GM12878 (cell line): ENCODE data around the gene ING5. TPM values are rescaled to one million over a fixed set of nuclear protein-coding genes. Genes with fewer than 3 reads are reported as not detected.

Experiments
- ATAC-seq: fragments of 200-7000 bp; cut with Tn5 transposase; 3 replicates; pipeline ENCODE4 v1.9.1; 2020; ENCODE audit warnings: mild to moderate bottlenecking, moderate library complexity
- BruUV-seq: library from RNA; stranded (reverse); fragments of 400-500 nt; replicated peaks from 2 replicates; lab custom pipeline; 2021; lab: Mats Ljungman, UMichigan
- CTCF ChIA-PET: fragments of 300-600 bp; sonication (Branson Sonifier 250); formaldehyde crosslinking; extraction: SDS; loops from one replicate; lab custom pipeline; 2021; ENCODE audit warnings: inconsistent platforms; lab: Yijun Ruan, JAX
- POLR2A ChIA-PET: fragments of 350-600 bp; formaldehyde crosslinking; extraction: SDS; loops from one replicate; lab custom pipeline; 2021; ENCODE audit warnings: inconsistent platforms; lab: Charles Lee
- RAD21 ChIA-PET: fragments of 300-600 bp; sonication (Branson Sonifier 250); formaldehyde crosslinking; loops from one replicate; lab custom pipeline; 2023; ENCODE audit warnings: antibody characterized with exemption; ENCODE audit not compliant: unreplicated experiment; lab: Charles Lee
- SMC1A ChIA-PET: fragments of 300-600 bp; sonication (Branson Sonifier 250); formaldehyde crosslinking; loops from one replicate; lab custom pipeline; 2023; ENCODE audit not compliant: unreplicated experiment, uncharacterized antibody; lab: Charles Lee
- DNase-seq: peaks from one replicate; pipeline ENCODE4 v3.0.0-alpha.2; 2011; ENCODE audit warnings: low read depth, low spot score
- FAIRE-seq: peaks from 3 replicates; lab custom pipeline; 2011; peaks lifted over from hg19 to GRCh38; lab: Jason Lieb, UNC
- H2AFZ ChIP-seq: 2 replicates; pipeline ENCODE4 v1.6.0; 2011; ENCODE audit warnings: low read depth, low read length, control low read depth; ENCODE audit not compliant: control insufficient read depth
- H3K27ac ChIP-seq: 2 replicates; pipeline ENCODE4 v1.5.1; 2011; ENCODE audit warnings: control low read depth; ENCODE audit not compliant: control insufficient read depth, insufficient read depth
- H3K27me3 ChIP-seq, 2 experiments: replicated peaks in 1 of 2; 2 replicates each; pipeline versions ENCODE4 v1.6.0 to v1.6.1; 2011; ENCODE audit warnings: low read length in 1 of 2; ENCODE audit not compliant: control insufficient read depth in 2 of 2, insufficient read depth in 2 of 2
- H3K36me3 ChIP-seq, 2 experiments: 2 replicates each; pipeline ENCODE4 v1.5.1; 2011; ENCODE audit warnings: low read length in 1 of 2; ENCODE audit not compliant: control insufficient read depth in 2 of 2, insufficient read depth in 2 of 2
- H3K4me1 ChIP-seq: 2 replicates; pipeline ENCODE4 v1.6.1; 2011; ENCODE audit warnings: mild to moderate bottlenecking, low read length, moderate library complexity, mixed read lengths; ENCODE audit not compliant: control insufficient read depth, insufficient read depth
- H3K4me2 ChIP-seq: 2 replicates; pipeline ENCODE4 v1.6.0; 2011; ENCODE audit warnings: control low read depth; ENCODE audit not compliant: control insufficient read depth, insufficient read depth
- H3K4me3 ChIP-seq: fragments of 200-600 bp; sonication (generic); 2 replicates; pipeline ENCODE4 v1.5.1; 2016
- H3K79me2 ChIP-seq: 2 replicates; pipeline ENCODE4 v1.6.0; 2011; ENCODE audit warnings: low read length; ENCODE audit not compliant: control insufficient read depth, insufficient read depth
- H3K9ac ChIP-seq: 2 replicates; pipeline ENCODE4 v1.8.0; 2011; ENCODE audit warnings: low read length, control low read depth, mixed read lengths; ENCODE audit not compliant: control insufficient read depth, insufficient read depth
- H3K9me3 ChIP-seq: replicated peaks from 3 replicates; pipeline ENCODE4 v1.5.1; 2011; ENCODE audit warnings: mild to moderate bottlenecking, low read length; ENCODE audit not compliant: control insufficient read depth, insufficient read depth
- H4K20me1 ChIP-seq: 2 replicates; pipeline ENCODE4 v1.6.0; 2011; ENCODE audit not compliant: control insufficient read depth, insufficient read depth
- NR2C1 ChIP-seq: fragments of 450-650 bp; IDR thresholded peaks from 2 replicates; pipeline ENCODE4 v1.6.1; 2017; ENCODE audit warnings: antibody characterized with exemption, mild to moderate bottlenecking, moderate library complexity
- NR2C2 ChIP-seq: IDR thresholded peaks from 2 replicates; pipeline ENCODE4 v1.6.1; 2011; ENCODE audit warnings: borderline replicate concordance, low read depth; ENCODE audit not compliant: control insufficient read depth, insufficient read length
- PML ChIP-seq: IDR thresholded peaks from 2 replicates; pipeline ENCODE4 v1.6.1; 2012; ENCODE audit warnings: low read length, inconsistent platforms
- RAD51 ChIP-seq: fragments of 450-650 bp; IDR thresholded peaks from 2 replicates; pipeline ENCODE4 v1.6.1; 2016; ENCODE audit warnings: moderate library complexity, mild to moderate bottlenecking, inconsistent platforms
- WGBS: methylation state at CpG from one replicate; pipeline ENCODE4 v1.1.6; 2016; ENCODE audit warnings: low lambda C conversion rate; ENCODE audit not compliant: insufficient replicate concordance, insufficient coverage; ENCODE audit errors: missing lambda C conversion rate; 5-methylcytosine and 5-hydroxymethylcytosine counted together
- in situ Hi-C: fragments of 300-500 bp; cut with MboI; formaldehyde crosslinking; loops from 9 replicates; pipeline ENCODE4 v1.14.3; 2018; ENCODE audit warnings: mixed read lengths
- intact Hi-C: fragments of 100-400 bp; cut with micrococcal nuclease; formaldehyde crosslinking; loops from one replicate; pipeline ENCODE4 v1.14.2; 2022; ENCODE audit not compliant: unreplicated experiment
- polyA plus RNA-seq, 11 experiments: library from polyadenylated mRNA; depleted of rRNA in 4 of 11; unstranded in 6 of 11; stranded (reverse) in 5 of 11; fragments of >200 nt; fragmentation: Nextera tagmentation in 4 of 11; fragmentation: Illumina TruSeq in 1 of 11; extraction: Ambion mirVana in 4 of 11; extraction: Trizol in 1 of 11; gene quantifications; 1 replicate in 1 of 11; 2 replicates in 10 of 11; pipeline versions ENCODE4 v1.2.1 to v1.2.3, GENCODE V29; 2011 to 2016; ENCODE audit warnings: inconsistent platforms in 2 of 11, missing spikeins in 2 of 11, low read depth in 1 of 11
- total RNA-seq, 4 experiments: library from RNA; depleted of rRNA in 3 of 4; stranded (reverse); fragments of >200 nt in 3 of 4; fragmentation: Illumina TruSeq in 1 of 4; extraction: Trizol in 1 of 4; gene quantifications; 2 replicates each; pipeline versions ENCODE4 v1.2.1 to v1.2.3, GENCODE V29; 2013 to 2021
- TF ChIP-seq, protein P1 (sequence below): fragments of 450-650 bp; IDR thresholded peaks from 2 replicates; pipeline ENCODE4 v1.6.1; 2017; ENCODE audit warnings: borderline replicate concordance
- TF ChIP-seq, protein P2 (sequence below): fragments of 450-650 bp; IDR thresholded peaks from 2 replicates; pipeline ENCODE4 v1.6.1; 2017; ENCODE audit warnings: mild to moderate bottlenecking, moderate library complexity
- TF ChIP-seq, protein P3 (sequence below): IDR thresholded peaks from 2 replicates; pipeline ENCODE4 v1.6.1; 2012; ENCODE audit warnings: mild to moderate bottlenecking, low read depth, low read length
- TF ChIP-seq, protein P4 (sequence below): fragments of 450-650 bp; formaldehyde crosslinking; IDR thresholded peaks from 2 replicates; pipeline ENCODE4 v1.5.0; 2022; ENCODE audit warnings: mild to moderate bottlenecking, missing genetic modification characterization

ING5 gene
- total and polyA plus RNA-seq, 10 of the 15 experiments (the other 5 are each of a cell fraction or from before 2014, with no cell fraction given): 10.0 to 46.1 (median 27.2) TPM

DNA sequence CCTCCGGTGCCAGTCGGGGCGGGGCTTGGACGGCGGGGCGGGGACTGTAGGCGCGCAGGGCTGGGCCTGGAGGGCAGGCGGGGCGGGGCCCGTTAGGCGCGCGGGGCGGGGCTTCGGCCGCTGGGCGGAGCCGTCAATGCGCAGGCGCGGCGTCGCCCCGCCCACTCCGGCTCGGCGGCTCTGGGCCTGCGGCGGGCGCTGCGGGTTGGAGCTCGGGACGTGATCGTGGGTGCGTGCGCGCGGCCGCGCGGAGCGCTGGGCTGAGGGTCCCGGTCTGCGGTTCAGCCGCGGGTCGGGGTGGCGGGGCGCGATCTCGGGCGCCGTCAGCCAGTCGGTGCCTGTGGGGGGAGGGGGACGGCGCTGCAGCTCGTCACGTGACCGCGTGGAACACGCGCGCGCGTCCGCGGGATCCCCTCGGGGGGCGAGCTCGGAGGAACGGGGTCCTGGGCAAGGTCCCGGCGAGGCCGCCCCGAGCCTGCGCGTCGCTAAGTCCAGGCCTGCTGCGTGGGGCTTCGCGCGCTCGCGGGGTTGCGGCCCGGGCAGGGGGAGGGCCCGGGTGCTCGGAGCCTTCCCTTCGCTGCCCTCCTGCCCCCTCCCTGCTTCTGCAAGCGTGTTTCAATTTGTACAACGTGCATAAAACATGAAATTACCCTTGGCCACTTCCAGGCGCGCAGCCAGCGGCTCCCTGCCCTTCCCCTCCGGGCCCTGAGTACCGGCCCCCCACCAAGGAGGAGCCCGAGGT is 32.8 kb downstream of the ING5 start, which contains the start of gene D2HGDH:
Gene D2HGDH (plus strand): TSS at position 164 of the 742 bp plus-strand sequence. CDS start 595 bp downstream, outside the sequence.
- H4K20me1 ChIP-seq: no peaks in the 10 kb centered on the region; the same call in 1 of the 2 replicates
- 0 out of 2 replicates have a peak, but pooled peaks cover 3% of the 10 kb centered on the region for H3K4me1 ChIP-seq
- FAIRE-seq (peak; percentile 56), ATAC-seq (peak; percentile 90), DNase-seq (no peak)
- H3K27ac ChIP-seq: peak within 1 kb of the TSS; percentile 86
- in situ Hi-C loops: no loop called here
- peak within 1 kb of the TSS; percentile 90 for H3K4me2 ChIP-seq
- ChIA-PET CTCF (interaction anchor here (0.9 to 2.7 kb wide), 8 partner anchors 30 to 144 kb away, joined by 3 to 10 read pairs (median 5); partner anchors contain the start of genes DTYMK and ING5), SMC1A (interaction anchor here (1.0 to 2.7 kb wide), 4 partner anchors 32 to 144 kb away, joined by 4 to 11 read pairs (median 8); partner anchors contain the start of genes ING5 and RTP5), RAD21 (interaction anchor here (0.8 to 2.9 kb wide), 7 partner anchors 29 to 147 kb away, joined by 3 to 14 read pairs (median 3); partner anchors contain the start of gene ING5), POLR2A (interaction anchor here (0.6 to 3.2 kb wide), 5 partner anchors 33 to 144 kb away, joined by 3 to 19 read pairs (median 3); partner anchors contain the start of genes ING5 and PDCD1)
- TSS peak; percentile 75 for BruUV-seq
- H3K9ac ChIP-seq: peak within 1 kb of the TSS; percentile 86
- under 1% methylated on average over 31 of the region's 98 CpGs for WGBS
- no peaks in the 10 kb centered on the region for H3K36me3 ChIP-seq
- H2AFZ ChIP-seq: peak within 1 kb of the TSS; percentile 87
- intact Hi-C loops: loop anchor here (1.0 to 10.0 kb wide), 3 partner anchors 47 to 147 kb away; partner anchors contain the start of gene DTYMK
- no peaks in the 10 kb centered on the region for H3K9me3 ChIP-seq
- peaks cover 8% of the 10 kb centered on the region for H3K79me2 ChIP-seq
- no peaks in the 10 kb centered on the region for H3K27me3 ChIP-seq
- H3K4me3 ChIP-seq: peak within 1 kb of the TSS; percentile 84
- peak; percentile 86 for TF ChIP-seq RAD51
- no peak for TF ChIP-seq NR2C2
- TF ChIP-seq, protein P1, sequence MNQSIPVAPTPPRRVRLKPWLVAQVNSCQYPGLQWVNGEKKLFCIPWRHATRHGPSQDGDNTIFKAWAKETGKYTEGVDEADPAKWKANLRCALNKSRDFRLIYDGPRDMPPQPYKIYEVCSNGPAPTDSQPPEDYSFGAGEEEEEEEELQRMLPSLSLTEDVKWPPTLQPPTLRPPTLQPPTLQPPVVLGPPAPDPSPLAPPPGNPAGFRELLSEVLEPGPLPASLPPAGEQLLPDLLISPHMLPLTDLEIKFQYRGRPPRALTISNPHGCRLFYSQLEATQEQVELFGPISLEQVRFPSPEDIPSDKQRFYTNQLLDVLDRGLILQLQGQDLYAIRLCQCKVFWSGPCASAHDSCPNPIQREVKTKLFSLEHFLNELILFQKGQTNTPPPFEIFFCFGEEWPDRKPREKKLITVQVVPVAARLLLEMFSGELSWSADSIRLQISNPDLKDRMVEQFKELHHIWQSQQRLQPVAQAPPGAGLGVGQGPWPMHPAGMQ: no peak
- TF ChIP-seq, protein P2, sequence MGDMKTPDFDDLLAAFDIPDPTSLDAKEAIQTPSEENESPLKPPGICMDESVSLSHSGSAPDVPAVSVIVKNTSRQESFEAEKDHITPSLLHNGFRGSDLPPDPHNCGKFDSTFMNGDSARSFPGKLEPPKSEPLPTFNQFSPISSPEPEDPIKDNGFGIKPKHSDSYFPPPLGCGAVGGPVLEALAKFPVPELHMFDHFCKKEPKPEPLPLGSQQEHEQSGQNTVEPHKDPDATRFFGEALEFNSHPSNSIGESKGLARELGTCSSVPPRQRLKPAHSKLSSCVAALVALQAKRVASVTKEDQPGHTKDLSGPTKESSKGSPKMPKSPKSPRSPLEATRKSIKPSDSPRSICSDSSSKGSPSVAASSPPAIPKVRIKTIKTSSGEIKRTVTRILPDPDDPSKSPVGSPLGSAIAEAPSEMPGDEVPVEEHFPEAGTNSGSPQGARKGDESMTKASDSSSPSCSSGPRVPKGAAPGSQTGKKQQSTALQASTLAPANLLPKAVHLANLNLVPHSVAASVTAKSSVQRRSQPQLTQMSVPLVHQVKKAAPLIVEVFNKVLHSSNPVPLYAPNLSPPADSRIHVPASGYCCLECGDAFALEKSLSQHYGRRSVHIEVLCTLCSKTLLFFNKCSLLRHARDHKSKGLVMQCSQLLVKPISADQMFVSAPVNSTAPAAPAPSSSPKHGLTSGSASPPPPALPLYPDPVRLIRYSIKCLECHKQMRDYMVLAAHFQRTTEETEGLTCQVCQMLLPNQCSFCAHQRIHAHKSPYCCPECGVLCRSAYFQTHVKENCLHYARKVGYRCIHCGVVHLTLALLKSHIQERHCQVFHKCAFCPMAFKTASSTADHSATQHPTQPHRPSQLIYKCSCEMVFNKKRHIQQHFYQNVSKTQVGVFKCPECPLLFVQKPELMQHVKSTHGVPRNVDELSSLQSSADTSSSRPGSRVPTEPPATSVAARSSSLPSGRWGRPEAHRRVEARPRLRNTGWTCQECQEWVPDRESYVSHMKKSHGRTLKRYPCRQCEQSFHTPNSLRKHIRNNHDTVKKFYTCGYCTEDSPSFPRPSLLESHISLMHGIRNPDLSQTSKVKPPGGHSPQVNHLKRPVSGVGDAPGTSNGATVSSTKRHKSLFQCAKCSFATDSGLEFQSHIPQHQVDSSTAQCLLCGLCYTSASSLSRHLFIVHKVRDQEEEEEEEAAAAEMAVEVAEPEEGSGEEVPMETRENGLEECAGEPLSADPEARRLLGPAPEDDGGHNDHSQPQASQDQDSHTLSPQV: no peak
- TF ChIP-seq PML: no peak
- TF ChIP-seq, protein P3, sequence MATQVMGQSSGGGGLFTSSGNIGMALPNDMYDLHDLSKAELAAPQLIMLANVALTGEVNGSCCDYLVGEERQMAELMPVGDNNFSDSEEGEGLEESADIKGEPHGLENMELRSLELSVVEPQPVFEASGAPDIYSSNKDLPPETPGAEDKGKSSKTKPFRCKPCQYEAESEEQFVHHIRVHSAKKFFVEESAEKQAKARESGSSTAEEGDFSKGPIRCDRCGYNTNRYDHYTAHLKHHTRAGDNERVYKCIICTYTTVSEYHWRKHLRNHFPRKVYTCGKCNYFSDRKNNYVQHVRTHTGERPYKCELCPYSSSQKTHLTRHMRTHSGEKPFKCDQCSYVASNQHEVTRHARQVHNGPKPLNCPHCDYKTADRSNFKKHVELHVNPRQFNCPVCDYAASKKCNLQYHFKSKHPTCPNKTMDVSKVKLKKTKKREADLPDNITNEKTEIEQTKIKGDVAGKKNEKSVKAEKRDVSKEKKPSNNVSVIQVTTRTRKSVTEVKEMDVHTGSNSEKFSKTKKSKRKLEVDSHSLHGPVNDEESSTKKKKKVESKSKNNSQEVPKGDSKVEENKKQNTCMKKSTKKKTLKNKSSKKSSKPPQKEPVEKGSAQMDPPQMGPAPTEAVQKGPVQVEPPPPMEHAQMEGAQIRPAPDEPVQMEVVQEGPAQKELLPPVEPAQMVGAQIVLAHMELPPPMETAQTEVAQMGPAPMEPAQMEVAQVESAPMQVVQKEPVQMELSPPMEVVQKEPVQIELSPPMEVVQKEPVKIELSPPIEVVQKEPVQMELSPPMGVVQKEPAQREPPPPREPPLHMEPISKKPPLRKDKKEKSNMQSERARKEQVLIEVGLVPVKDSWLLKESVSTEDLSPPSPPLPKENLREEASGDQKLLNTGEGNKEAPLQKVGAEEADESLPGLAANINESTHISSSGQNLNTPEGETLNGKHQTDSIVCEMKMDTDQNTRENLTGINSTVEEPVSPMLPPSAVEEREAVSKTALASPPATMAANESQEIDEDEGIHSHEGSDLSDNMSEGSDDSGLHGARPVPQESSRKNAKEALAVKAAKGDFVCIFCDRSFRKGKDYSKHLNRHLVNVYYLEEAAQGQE: no peak
- no peak for TF ChIP-seq NR2C1
- TF ChIP-seq, protein P4, sequence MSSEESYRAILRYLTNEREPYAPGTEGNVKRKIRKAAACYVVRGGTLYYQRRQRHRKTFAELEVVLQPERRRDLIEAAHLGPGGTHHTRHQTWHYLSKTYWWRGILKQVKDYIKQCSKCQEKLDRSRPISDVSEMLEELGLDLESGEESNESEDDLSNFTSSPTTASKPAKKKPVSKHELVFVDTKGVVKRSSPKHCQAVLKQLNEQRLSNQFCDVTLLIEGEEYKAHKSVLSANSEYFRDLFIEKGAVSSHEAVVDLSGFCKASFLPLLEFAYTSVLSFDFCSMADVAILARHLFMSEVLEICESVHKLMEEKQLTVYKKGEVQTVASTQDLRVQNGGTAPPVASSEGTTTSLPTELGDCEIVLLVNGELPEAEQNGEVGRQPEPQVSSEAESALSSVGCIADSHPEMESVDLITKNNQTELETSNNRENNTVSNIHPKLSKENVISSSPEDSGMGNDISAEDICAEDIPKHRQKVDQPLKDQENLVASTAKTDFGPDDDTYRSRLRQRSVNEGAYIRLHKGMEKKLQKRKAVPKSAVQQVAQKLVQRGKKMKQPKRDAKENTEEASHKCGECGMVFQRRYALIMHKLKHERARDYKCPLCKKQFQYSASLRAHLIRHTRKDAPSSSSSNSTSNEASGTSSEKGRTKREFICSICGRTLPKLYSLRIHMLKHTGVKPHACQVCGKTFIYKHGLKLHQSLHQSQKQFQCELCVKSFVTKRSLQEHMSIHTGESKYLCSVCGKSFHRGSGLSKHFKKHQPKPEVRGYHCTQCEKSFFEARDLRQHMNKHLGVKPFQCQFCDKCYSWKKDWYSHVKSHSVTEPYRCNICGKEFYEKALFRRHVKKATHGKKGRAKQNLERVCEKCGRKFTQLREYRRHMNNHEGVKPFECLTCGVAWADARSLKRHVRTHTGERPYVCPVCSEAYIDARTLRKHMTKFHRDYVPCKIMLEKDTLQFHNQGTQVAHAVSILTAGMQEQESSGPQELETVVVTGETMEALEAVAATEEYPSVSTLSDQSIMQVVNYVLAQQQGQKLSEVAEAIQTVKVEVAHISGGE: no peak
